Forelimb muscle (tissue), 1 donor: ENCODE measurements around the gene ACSL4. TPM values are rescaled to one million over a fixed set of nuclear protein-coding genes. Genes with fewer than 3 reads are reported as not detected.
"Not testable (repeated sequence)": the region's sequence is repeated elsewhere in the genome, so short reads cannot be mapped to it uniquely, and the experiment has no call there.

Source experiments
- DNase-seq: peaks from one replicate; pipeline ENCODE4 v3.0.0-alpha.2; 2013; ENCODE audit warnings: low read depth
- polyA plus RNA-seq: library from polyadenylated mRNA; unstranded; fragments of 120-200 nt; gene quantifications from one replicate; pipeline ENCODE4 v1.2.1, GENCODE V29; 2013; ENCODE audit not compliant: insufficient read length

The ACSL4 gene
- polyA plus RNA-seq, 1 donor = 20.7 TPM

GRCh38 chrX:109732017-109732801, 848 bp downstream of the ACSL4 start:
- no peak for DNase-seq

DNA sequence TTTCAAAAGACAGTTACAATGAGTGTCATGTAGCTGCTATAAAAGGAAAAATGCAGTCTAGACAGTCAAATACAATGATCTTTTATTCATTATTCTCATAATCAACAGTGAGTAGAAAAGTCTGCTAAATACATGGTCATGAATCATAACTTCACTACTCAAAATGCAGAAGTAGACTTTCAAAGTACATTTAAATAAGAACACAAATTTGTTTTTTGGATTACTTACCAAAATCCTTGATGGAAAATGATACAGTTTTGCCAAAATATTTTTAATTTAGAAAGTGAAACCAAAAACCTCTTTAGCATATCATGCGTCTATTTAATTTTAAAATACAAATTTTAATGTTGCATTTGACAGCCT, 4.9 kb downstream of the ACSL4 start:
- DNase-seq = no peak

GRCh38 chrX:109724971-109725370, 8.1 kb downstream of the ACSL4 start:
- DNase-seq = not testable (repeated sequence)

- DNase-seq = no peak
Measured at GRCh38 chrX:109720947-109721346, 12.1 kb downstream of the ACSL4 start.

- no peak for DNase-seq
Measured at GRCh38 chrX:109719264-109719663, 13.8 kb downstream of the ACSL4 start.

DNA sequence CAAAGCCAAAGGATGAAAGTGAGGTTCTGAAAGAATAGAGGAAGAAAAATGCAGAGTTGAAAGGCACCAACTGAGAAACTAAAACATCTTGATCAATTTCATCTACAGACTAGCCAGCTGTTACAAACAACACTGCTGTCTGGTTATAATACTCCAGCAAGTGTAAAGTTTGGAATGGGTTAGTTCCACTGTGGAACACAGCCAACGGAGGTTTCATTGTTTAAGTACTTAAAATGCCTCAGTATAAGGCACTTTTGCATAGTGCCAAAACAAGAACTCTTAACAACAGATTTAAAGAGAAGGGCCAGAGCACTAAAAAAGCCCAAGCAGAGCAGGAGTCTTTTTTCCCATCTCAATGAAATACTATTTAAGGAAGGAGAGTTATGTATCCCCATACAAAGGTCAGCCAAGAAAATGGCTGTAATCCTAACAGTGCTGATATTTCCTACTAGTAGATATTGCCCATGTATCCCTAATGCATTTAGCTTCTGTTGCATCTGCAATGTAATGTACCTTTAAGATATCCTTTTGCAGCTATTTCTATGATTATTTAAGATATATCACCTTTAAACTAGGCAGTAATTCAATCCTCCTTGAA, 16.5 kb downstream of the ACSL4 start:
- no peak for DNase-seq

GRCh38 chrX:109714340-109714958, 18.6 kb downstream of the ACSL4 start:
- DNase-seq = no peak

DNA sequence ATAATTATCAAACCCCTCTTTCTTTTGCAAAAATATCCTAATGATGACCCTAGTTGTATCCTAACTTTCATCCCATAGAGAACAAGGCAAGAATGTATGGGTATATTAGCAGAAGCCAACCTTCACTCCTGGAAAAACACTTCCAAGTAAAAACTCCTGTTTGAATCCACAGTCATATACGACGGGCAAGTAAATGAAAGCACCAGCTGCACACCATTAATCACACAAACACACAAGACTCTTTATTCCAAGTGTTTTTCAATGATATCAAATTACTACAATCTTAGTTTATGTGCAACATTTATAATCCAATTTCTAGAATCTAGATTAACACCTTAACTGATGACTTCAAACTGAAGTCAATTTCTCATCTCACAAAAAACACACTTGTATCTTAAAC, 22.9 kb downstream of the ACSL4 start:
- no peak for DNase-seq

DNA sequence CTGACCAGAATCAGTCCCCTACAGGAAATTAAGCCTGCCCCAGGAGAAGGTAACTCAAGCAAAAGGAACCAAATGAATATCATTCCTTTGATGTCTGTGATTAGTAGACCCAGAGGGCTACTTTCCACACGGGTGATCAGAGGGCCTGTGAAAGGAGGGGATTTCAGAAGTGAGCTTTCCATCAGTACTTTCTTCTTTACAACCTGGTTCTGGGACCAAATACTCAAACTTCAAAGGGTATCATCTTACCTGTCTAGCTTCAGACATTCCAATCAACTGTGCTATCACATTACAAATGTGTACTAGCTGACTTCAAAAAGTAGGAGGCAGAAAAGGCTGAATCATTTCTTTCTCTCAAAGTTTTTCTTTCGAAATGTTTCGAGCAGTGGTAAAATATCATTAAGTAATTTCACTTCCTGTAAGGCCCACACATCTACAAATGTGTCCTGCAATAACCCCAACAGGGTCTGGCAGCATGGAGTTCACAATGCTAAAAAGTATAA, 23.9 kb downstream of the ACSL4 start:
- no peak for DNase-seq

DNA sequence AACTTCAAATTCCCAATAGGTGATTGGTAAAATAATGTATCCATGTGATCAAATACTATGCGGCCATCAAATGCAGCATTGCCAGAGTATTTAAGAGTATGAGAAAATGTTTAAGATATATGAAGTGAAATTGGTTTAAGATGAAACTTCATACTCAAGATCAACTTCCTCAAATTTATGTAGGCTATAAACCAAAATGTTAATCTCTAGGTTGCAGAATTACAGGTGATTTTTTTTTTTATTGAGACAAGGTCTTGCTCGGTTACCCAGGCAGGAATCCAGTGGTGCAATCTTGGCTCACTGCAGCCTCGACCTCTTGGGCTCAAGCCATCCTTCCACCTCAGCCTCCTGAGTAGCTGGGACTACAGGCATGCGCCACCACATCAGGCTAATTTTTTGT, 25.3 kb downstream of the ACSL4 start:
- no peak for DNase-seq

GRCh38 chrX:109707319-109707718, 25.7 kb downstream of the ACSL4 start:
- DNase-seq = no peak

GRCh38 chrX:109704563-109704962, 28.5 kb downstream of the ACSL4 start:
- DNase-seq = no peak

GRCh38 chrX:109697855-109698254, 35.2 kb downstream of the ACSL4 start:
- DNase-seq = no peak

DNA sequence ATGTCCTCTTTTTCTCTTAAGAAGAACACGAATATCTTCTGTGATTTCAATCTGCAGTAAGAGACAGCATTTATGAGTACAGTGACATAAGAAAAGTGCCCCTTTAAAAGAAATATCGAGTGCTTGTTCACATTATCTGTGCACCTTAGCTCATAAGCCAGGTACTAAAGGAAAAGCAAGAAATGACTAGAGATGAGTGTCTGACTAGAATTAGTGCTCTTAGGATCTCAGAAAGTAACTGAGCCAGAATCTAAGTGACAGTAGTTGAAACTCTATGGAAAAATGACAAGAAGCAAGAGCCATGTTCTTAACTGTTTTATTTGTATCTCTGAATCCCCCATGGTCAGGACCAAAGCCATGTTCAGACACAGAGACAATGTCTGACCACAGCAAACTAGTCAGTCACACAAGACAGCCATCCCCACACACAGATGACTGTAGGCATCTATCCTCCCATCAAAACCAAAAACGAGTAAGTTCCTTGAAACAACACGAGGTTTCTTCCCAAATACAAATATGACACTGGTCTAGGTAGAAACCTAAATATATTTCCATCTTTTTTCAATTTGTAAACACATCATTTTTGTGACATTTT, 36.8 kb downstream of the ACSL4 start:
- DNase-seq = no peak

DNA sequence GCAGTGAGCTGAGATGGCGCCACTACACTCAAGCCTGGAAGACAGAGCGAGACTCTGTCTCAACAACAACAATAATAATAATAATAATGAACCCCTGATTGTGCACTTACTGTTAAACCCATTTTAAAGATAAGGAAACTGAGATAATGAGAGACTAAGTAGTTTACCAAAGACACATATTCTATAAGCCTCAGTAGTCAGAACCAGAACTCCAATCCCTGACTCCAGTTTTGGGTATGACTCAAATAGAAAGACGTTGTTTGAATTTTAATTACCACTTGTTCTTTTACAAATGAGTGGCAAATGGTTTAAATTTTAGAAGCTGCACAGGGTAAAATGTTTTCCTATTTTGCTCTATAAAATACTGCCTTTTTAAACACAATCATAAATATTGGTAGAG, 37.4 kb downstream of the ACSL4 start:
- DNase-seq = no peak

- no peak for DNase-seq
Measured at GRCh38 chrX:109691752-109692151, 41.3 kb downstream of the ACSL4 start.

DNA sequence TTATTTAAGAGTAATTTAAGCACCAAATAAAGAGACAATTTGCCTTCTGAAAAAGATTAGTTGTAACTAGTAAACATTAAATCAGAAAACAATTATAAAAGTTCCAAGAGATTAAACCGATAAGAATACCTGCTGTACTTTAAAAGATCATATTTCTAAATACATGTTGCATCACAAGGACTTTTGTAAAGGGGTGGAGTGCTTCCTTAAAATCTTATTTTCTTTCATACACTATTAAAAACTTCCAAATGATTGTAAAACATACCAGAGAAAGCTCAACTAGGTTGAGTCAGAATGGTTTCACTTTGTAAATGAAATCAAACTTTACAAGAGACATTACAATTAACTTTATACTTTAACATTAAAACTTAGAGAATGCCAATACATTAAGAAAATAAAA, 41.8 kb downstream of the ACSL4 start:
- no peak for DNase-seq

DNA sequence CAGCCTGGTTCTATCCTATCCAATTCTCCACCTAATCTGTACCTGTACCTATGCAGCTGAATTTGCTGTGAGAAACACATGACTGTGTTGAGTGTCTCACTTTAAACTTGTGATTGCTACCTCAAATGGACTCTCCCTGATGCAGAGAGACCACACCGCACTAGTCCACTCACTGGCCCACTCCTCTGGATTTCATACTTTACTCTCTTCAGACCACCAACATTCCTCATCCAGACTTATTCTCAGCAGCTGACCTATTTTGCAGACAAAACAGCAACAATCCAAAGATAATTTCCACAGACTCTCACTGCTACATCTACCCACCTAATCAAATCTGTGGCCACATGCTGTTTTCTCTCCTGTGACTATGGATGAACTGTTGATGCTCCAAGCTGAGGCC, 45.2 kb downstream of the ACSL4 start:
- DNase-seq = no peak

DNA sequence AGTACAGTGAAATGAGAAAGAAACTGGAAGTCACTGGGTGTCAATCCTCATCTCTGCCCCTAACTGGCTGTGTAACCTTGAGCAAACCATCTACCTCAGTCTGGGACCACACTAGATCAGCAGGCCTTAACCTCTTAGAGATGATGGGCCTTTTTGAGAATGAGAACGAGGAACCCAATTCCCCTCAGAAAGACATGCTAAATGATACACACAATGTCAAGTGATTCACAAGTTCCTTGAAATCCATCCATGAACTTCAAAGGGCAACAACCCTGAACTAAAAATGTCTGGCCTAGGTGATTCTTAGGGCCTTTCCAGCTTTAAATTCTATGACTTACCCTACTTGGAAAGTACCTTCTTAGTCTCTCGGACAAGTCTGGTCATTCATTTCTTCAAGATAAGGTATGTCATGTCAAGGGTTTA, 47.4 kb downstream of the ACSL4 start:
- DNase-seq = no peak

- DNase-seq = no peak
Measured at GRCh38 chrX:109684136-109684535, 48.9 kb downstream of the ACSL4 start.

- no peak for DNase-seq
Measured at GRCh38 chrX:109681475-109682081, 51.5 kb downstream of the ACSL4 start.

GRCh38 chrX:109679820-109680219, 53.2 kb downstream of the ACSL4 start:
- no peak for DNase-seq
